Activated naive CD4-positive, alpha-beta T cell treated with anti-CD3 and anti-CD28 coated beads for 36 hours (primary cell): ENCODE measurements around the gene CSAD. TPM values are rescaled to one million over a fixed set of nuclear protein-coding genes. Genes with fewer than 3 reads are reported as not detected.
"Not testable (repeated sequence)": the region's sequence is repeated elsewhere in the genome, so short reads cannot be mapped to it uniquely, and the experiment has no call there.

Source experiments
- CTCF ChIA-PET: fragments of 350-600 bp; sonication (Branson Sonifier 250); formaldehyde crosslinking; loops from one replicate; lab custom pipeline; 2021; ENCODE audit warnings: antibody characterized with exemption; lab: Charles Lee
- DNase-seq: peaks from one replicate; pipeline ENCODE4 v3.0.0-alpha.2; 2020
- H3K27ac Mint-ChIP-seq: one replicate; pipeline ENCODE4 v1.8.0; 2021; ENCODE audit warnings: mild to moderate bottlenecking, mixed read lengths
- H3K27me3 Mint-ChIP-seq: one replicate; pipeline ENCODE4 v1.8.0; 2021; ENCODE audit warnings: low read depth, mixed read lengths
- H3K36me3 Mint-ChIP-seq: one replicate; pipeline ENCODE4 v1.8.0; 2021; ENCODE audit warnings: low read depth, mixed read lengths
- H3K4me1 Mint-ChIP-seq: one replicate; pipeline ENCODE4 v1.8.0; 2021; ENCODE audit warnings: low read depth, mixed read lengths
- H3K4me3 Mint-ChIP-seq: one replicate; pipeline ENCODE4 v1.8.0; 2021; ENCODE audit warnings: mild to moderate bottlenecking, moderate library complexity, mixed read lengths
- H3K9me3 Mint-ChIP-seq: one replicate; pipeline ENCODE4 v1.8.0; 2021; ENCODE audit warnings: mixed read lengths
- intact Hi-C: fragments of 100-400 bp; cut with micrococcal nuclease; formaldehyde crosslinking; loops from one replicate; pipeline ENCODE4 v1.15.1; 2023
- total RNA-seq, 2 experiments: library from RNA; stranded (reverse); gene quantifications; one replicate each; pipeline ENCODE4 v1.2.3, GENCODE V29; 2021

The CSAD gene
- total RNA-seq, 2 experiments from 2014 or later = 31.5 to 32.3 TPM

GRCh38 chr12:53185582-53186153 lies 4.9 kb upstream of the CSAD start:
- DNase-seq = no peak
- CTCF ChIA-PET = interaction anchor here (0.7 to 3.2 kb wide), 8 partner anchors 9 to 135 kb away, joined by 3 to 13 read pairs (median 4); no protein-coding TSS in a partner anchor
- no peaks in the 10 kb centered on the region for H3K27me3 Mint-ChIP-seq
- H3K4me1 Mint-ChIP-seq = peaks cover 50% of the 10 kb centered on the region
- H3K36me3 Mint-ChIP-seq = peaks cover 41% of the 10 kb centered on the region
- no peaks in the 10 kb centered on the region for H3K9me3 Mint-ChIP-seq
- intact Hi-C loops = loop anchor here (10.0 kb wide), 1 partner anchor 489 kb away; the partner anchor contains the start of gene ATP5MC2
- peak overlapping the region; percentile 50 for H3K27ac Mint-ChIP-seq
- no peak overlapping the region for H3K4me3 Mint-ChIP-seq

GRCh38 chr12:53184828-53185227 lies 4.1 kb upstream of the CSAD start:
- Mint-ChIP-seq H3K9me3 (no peaks in the 10 kb centered on the region), H3K27me3 (no peaks in the 10 kb centered on the region), H3K36me3 (peaks cover 41% of the 10 kb centered on the region), H3K4me1 (peaks cover 45% of the 10 kb centered on the region), H3K4me3 (no peak overlapping the region), H3K27ac (peak overlapping the region; percentile 50)
- CTCF ChIA-PET = interaction anchor here (0.6 to 3.2 kb wide), 8 partner anchors 10 to 324 kb away, joined by 3 to 13 read pairs (median 4); no protein-coding TSS in a partner anchor
- no peak for DNase-seq
- intact Hi-C loops = loop anchor here (5.0 to 10.0 kb wide), 3 partner anchors 138 to 490 kb away; partner anchors contain the start of genes ATP5MC2 and PCBP2

GRCh38 chr12:53182903-53183302 lies 2.2 kb upstream of the CSAD start:
- H3K36me3 Mint-ChIP-seq = peaks cover 36% of the 10 kb centered on the region
- H3K9me3 Mint-ChIP-seq = no peaks in the 10 kb centered on the region
- intact Hi-C loops = loop anchor here (1.0 to 10.0 kb wide), 4 partner anchors 15 to 492 kb away; partner anchors contain the start of genes ATP5MC2 and PCBP2
- CTCF ChIA-PET = interaction anchor here (0.6 to 4.5 kb wide), 5 partner anchors 15 to 95 kb away, joined by 3 to 25 read pairs (median 11); no protein-coding TSS in a partner anchor
- H3K27me3 Mint-ChIP-seq = no peaks in the 10 kb centered on the region
- H3K27ac Mint-ChIP-seq = peak overlapping the region; percentile 6
- H3K4me3 Mint-ChIP-seq = peak overlapping the region; percentile 87
- peaks cover 50% of the 10 kb centered on the region for H3K4me1 Mint-ChIP-seq
- no peak for DNase-seq

- no peaks in the 10 kb centered on the region for H3K27me3 Mint-ChIP-seq
- H3K36me3 Mint-ChIP-seq = peaks cover 30% of the 10 kb centered on the region
- intact Hi-C loops = loop anchor here (5.0 to 10.0 kb wide), 3 partner anchors 135 to 493 kb away; partner anchors contain the start of genes ATP5MC2 and PCBP2
These were observed 1.2 kb upstream of the CSAD start for GRCh38 chr12:53181935-53182334.

GRCh38 chr12:53180931-53181645 lies 363 bp upstream of the CSAD start:
- intact Hi-C loops = loop anchor here (1.0 to 10.0 kb wide), 12 partner anchors 19 to 494 kb away; partner anchors contain the start of genes ATP5MC2, EIF4B, PCBP2 and PFDN5

More at GRCh38 chr12:53181935-53182334, 1.2 kb upstream of the CSAD start:
- H3K4me3 Mint-ChIP-seq = peak overlapping the region; percentile 87
- DNase-seq = no peak
- CTCF ChIA-PET = interaction anchor here (0.6 to 4.5 kb wide), 10 partner anchors 9 to 139 kb away, joined by 3 to 25 read pairs (median 4); partner anchors contain the start of gene ESPL1
- peaks cover 50% of the 10 kb centered on the region for H3K4me1 Mint-ChIP-seq
- H3K9me3 Mint-ChIP-seq = no peaks in the 10 kb centered on the region
- H3K27ac Mint-ChIP-seq = peak overlapping the region; percentile 96

GRCh38 chr12:53179687-53180219 lies 972 bp downstream of the CSAD start:
- intact Hi-C loops = loop anchor here (1.0 to 10.0 kb wide), 12 partner anchors 20 to 495 kb away; partner anchors contain the start of genes ATP5MC2, EIF4B, PCBP2 and PFDN5
- Mint-ChIP-seq H3K36me3 (peaks cover 22% of the 10 kb centered on the region), H3K4me3 (peak overlapping the region; percentile 87), H3K27me3 (no peaks in the 10 kb centered on the region), H3K27ac (peak overlapping the region; percentile 96), H3K4me1 (peaks cover 46% of the 10 kb centered on the region), H3K9me3 (no peaks in the 10 kb centered on the region)
- CTCF ChIA-PET = interaction anchor here (1.0 to 4.5 kb wide), 9 partner anchors 18 to 119 kb away, joined by 3 to 25 read pairs (median 3); partner anchors contain the start of gene MYG1
- no peak for DNase-seq

More at GRCh38 chr12:53180931-53181645, 363 bp upstream of the CSAD start:
- CTCF ChIA-PET = interaction anchor here (0.6 to 4.5 kb wide), 17 partner anchors 9 to 140 kb away, joined by 3 to 25 read pairs (median 4); partner anchors contain the start of genes ESPL1 and MYG1
- Mint-ChIP-seq H3K4me1 (peaks cover 50% of the 10 kb centered on the region), H3K36me3 (peaks cover 24% of the 10 kb centered on the region), H3K27ac (peak overlapping the region; percentile 96), H3K9me3 (no peaks in the 10 kb centered on the region), H3K27me3 (no peaks in the 10 kb centered on the region), H3K4me3 (peak overlapping the region; percentile 87)
- DNase-seq = peak; percentile 75

- Mint-ChIP-seq H3K4me3 (peak overlapping the region; percentile 6), H3K27ac (peak overlapping the region; percentile 96), H3K4me1 (peaks cover 36% of the 10 kb centered on the region), H3K36me3 (peaks cover 16% of the 10 kb centered on the region)
- DNase-seq, intact Hi-C loops, H3K27me3 Mint-ChIP-seq, H3K9me3 Mint-ChIP-seq: not testable (repeated sequence)
- CTCF ChIA-PET = interaction anchor here (0.7 to 1.2 kb wide), 2 partner anchors 18 to 1889 kb away, joined by 3 read pairs; no protein-coding TSS in a partner anchor
These were observed 1.9 kb downstream of the CSAD start for GRCh38 chr12:53178803-53179202.

GRCh38 chr12:53177447-53177846 lies 3.3 kb downstream of the CSAD start:
- H3K4me3 Mint-ChIP-seq, H3K27ac Mint-ChIP-seq, H3K27me3 Mint-ChIP-seq, DNase-seq, intact Hi-C loops, H3K9me3 Mint-ChIP-seq: not testable (repeated sequence)
- CTCF ChIA-PET = interaction anchor here (0.6 to 3.1 kb wide), 5 partner anchors 15 to 144 kb away, joined by 3 to 10 read pairs (median 3); partner anchors contain the start of gene AAAS
- Mint-ChIP-seq H3K36me3 (peaks cover 13% of the 10 kb centered on the region), H3K4me1 (peaks cover 25% of the 10 kb centered on the region)

GRCh38 chr12:53176750-53177149 lies 4.0 kb downstream of the CSAD start:
- peaks cover 6% of the 10 kb centered on the region for H3K36me3 Mint-ChIP-seq
- H3K27me3 Mint-ChIP-seq = no peaks in the 10 kb centered on the region
- no peak overlapping the region for H3K27ac Mint-ChIP-seq
- no peak overlapping the region for H3K4me3 Mint-ChIP-seq
- DNase-seq = no peak
- peaks cover 18% of the 10 kb centered on the region for H3K4me1 Mint-ChIP-seq
- CTCF ChIA-PET = interaction anchor here (1.0 to 3.1 kb wide), 4 partner anchors 17 to 144 kb away, joined by 3 to 10 read pairs (median 5); partner anchors contain the start of gene AAAS
- intact Hi-C loops = no loop called here
- H3K9me3 Mint-ChIP-seq = no peaks in the 10 kb centered on the region

- intact Hi-C loops = no loop called here
- CTCF ChIA-PET = interaction anchor here (0.8 to 3.1 kb wide), 3 partner anchors 10 to 146 kb away, joined by 3 to 12 read pairs (median 7); partner anchors contain the start of gene AAAS
- no peaks in the 10 kb centered on the region for H3K9me3 Mint-ChIP-seq
These were observed 5.7 kb downstream of the CSAD start for GRCh38 chr12:53174881-53175491.

GRCh38 chr12:53173085-53173715 lies 7.5 kb downstream of the CSAD start:
- H3K4me1 Mint-ChIP-seq = peaks cover 3% of the 10 kb centered on the region
- no peaks in the 10 kb centered on the region for H3K9me3 Mint-ChIP-seq
- intact Hi-C loops = no loop called here
- H3K27ac Mint-ChIP-seq = no peak overlapping the region
- no peak overlapping the region for H3K4me3 Mint-ChIP-seq
- CTCF ChIA-PET = interaction anchor here (0.8 to 2.8 kb wide), 2 partner anchors 14 to 24 kb away, joined by 3 to 12 read pairs; no protein-coding TSS in a partner anchor
- DNase-seq = no peak
- no peaks in the 10 kb centered on the region for H3K27me3 Mint-ChIP-seq
- H3K36me3 Mint-ChIP-seq = peaks cover 6% of the 10 kb centered on the region

More at GRCh38 chr12:53174881-53175491, 5.7 kb downstream of the CSAD start:
- Mint-ChIP-seq H3K27ac (no peak overlapping the region), H3K4me3 (no peak overlapping the region), H3K36me3 (peaks cover 1% of the 10 kb centered on the region), H3K4me1 (peaks cover 13% of the 10 kb centered on the region), H3K27me3 (no peaks in the 10 kb centered on the region)
- no peak for DNase-seq
